ACHN (cell line): Measurements from ENCODE around the gene BCL2.

Experiments
- DNase-seq: peaks from one replicate; pipeline ENCODE4 v3.0.0-alpha.2; 2015
- in situ Hi-C: cut with HindIII; loops from 2 replicates; pipeline ENCODE4 v1.10.0; 2017; ENCODE audit warnings: low sequenced_read_pairs, low pct_ligation_motif_present, low pct_unique_long_range_greater_than_20kb

BCL2 gene

GRCh38 chr18:63182861-63183260 lies 136.7 kb downstream of the BCL2 start:
- in situ Hi-C loops: no loop called here
- no peak for DNase-seq

GRCh38 chr18:63182310-63182772 lies 137.2 kb downstream of the BCL2 start:
- DNase-seq: no peak
- in situ Hi-C loops: no loop called here

GRCh38 chr18:63181706-63182309 lies 137.8 kb downstream of the BCL2 start:
- no peak for DNase-seq
- in situ Hi-C loops: no loop called here

GRCh38 chr18:63180971-63181376 lies 138.6 kb downstream of the BCL2 start:
- no peak for DNase-seq
- in situ Hi-C loops: no loop called here

GRCh38 chr18:63180321-63180720 lies 139.2 kb downstream of the BCL2 start:
- DNase-seq: no peak
- in situ Hi-C loops: no loop called here

- no peak for DNase-seq
- in situ Hi-C loops: no loop called here
Measured at GRCh38 chr18:63179422-63179821, 140.1 kb downstream of the BCL2 start.

GRCh38 chr18:63178971-63179370 lies 140.6 kb downstream of the BCL2 start:
- in situ Hi-C loops: no loop called here
- no peak for DNase-seq

GRCh38 chr18:63177919-63178821 lies 141.4 kb downstream of the BCL2 start:
- in situ Hi-C loops: no loop called here
- DNase-seq: no peak

- in situ Hi-C loops: no loop called here
- DNase-seq: no peak
Measured at GRCh38 chr18:63177259-63177658, 142.3 kb downstream of the BCL2 start.

- in situ Hi-C loops: no loop called here
Measured at GRCh38 chr18:63175264-63175663, 144.3 kb downstream of the BCL2 start.

GRCh38 chr18:63173983-63174382 lies 145.6 kb downstream of the BCL2 start:
- DNase-seq: no peak
- in situ Hi-C loops: no loop called here

More at GRCh38 chr18:63175264-63175663, 144.3 kb downstream of the BCL2 start:
- DNase-seq: no peak

- no peak for DNase-seq
- in situ Hi-C loops: no loop called here
Measured at GRCh38 chr18:63169853-63170252, 149.7 kb downstream of the BCL2 start.

- in situ Hi-C loops: no loop called here
- DNase-seq: no peak
Measured at GRCh38 chr18:63168287-63168686, 151.3 kb downstream of the BCL2 start.

- in situ Hi-C loops: no loop called here
- DNase-seq: no peak
Measured at GRCh38 chr18:63166142-63166541, 153.4 kb downstream of the BCL2 start.

- DNase-seq: no peak
- in situ Hi-C loops: no loop called here
Measured at GRCh38 chr18:63164396-63164795, 155.2 kb downstream of the BCL2 start.

GRCh38 chr18:63162271-63163014 lies 157.1 kb downstream of the BCL2 start:
- in situ Hi-C loops: no loop called here
- DNase-seq: no peak

GRCh38 chr18:63161761-63162195 lies 157.8 kb downstream of the BCL2 start:
- in situ Hi-C loops: no loop called here
- peak; percentile 78 for DNase-seq

- DNase-seq: no peak
- in situ Hi-C loops: no loop called here
Measured at GRCh38 chr18:63161032-63161760, 158.4 kb downstream of the BCL2 start.
